A549 (cell line): Measurements from ENCODE around the gene GHR. TPM values are rescaled to one million over a fixed set of nuclear protein-coding genes. Genes with fewer than 3 reads are reported as not detected.

Source experiments
- ATAC-seq, 2 experiments: fragments of 200-7000 bp in 1 of 2; fragments of >200 bp in 1 of 2; cut with Nextera tagmentation in 1 of 2; cut with Tn5 transposase in 1 of 2; 3 replicates each; pipeline versions ENCODE4 v1.8.0 to v1.9.1; 2018 to 2020; ENCODE audit warnings: mild to moderate bottlenecking in 1 of 2, moderate library complexity in 1 of 2
- CTCF ChIA-PET: fragments of 300-600 bp; sonication (Branson Sonifier 250); formaldehyde crosslinking; extraction: SDS; loops from one replicate; lab custom pipeline; 2021; ENCODE audit warnings: antibody characterized with exemption, inconsistent platforms; lab: Yijun Ruan, JAX
- POLR2A ChIA-PET: fragments of 350-600 bp; formaldehyde crosslinking; extraction: SDS; loops from one replicate; lab custom pipeline; 2021; ENCODE audit warnings: antibody characterized with exemption, inconsistent platforms; lab: Yijun Ruan, JAX
- DNase-seq, 2 experiments: peaks; one replicate each; pipeline versions ENCODE4 v3.0.0 to v3.0.0-alpha.2; 2011 to 2016; ENCODE audit warnings: low read depth in 1 of 2, low spot score in 1 of 2
- FAIRE-seq: peaks from 2 replicates; lab custom pipeline; 2011; peaks lifted over from hg19 to GRCh38; lab: Jason Lieb, UNC
- H3K27ac ChIP-seq, 2 experiments: fragments of >200 bp; sonication (Bioruptor Twin); formaldehyde crosslinking; 3 replicates each; pipeline ENCODE4 v1.5.1; 2016 to 2017
- H3K4me1 ChIP-seq: fragments of >200 bp; sonication (Bioruptor Twin); formaldehyde crosslinking; 3 replicates; pipeline ENCODE4 v1.6.1; 2016
- H3K4me2 ChIP-seq: fragments of >200 bp; sonication (Bioruptor Twin); formaldehyde crosslinking; 3 replicates; pipeline ENCODE4 v1.6.1; 2016
- H3K4me3 ChIP-seq: fragments of >200 bp; sonication (Bioruptor Twin); formaldehyde crosslinking; 3 replicates; pipeline ENCODE4 v1.5.1; 2016
- H3K9me3 ChIP-seq: fragments of >200 bp; sonication (Bioruptor Twin); formaldehyde crosslinking; 3 replicates; pipeline ENCODE4 v1.6.1; 2016
- BHLHE40 ChIP-seq: IDR thresholded peaks from 2 replicates; pipeline ENCODE4 v1.6.1; 2012; ENCODE audit warnings: low read depth, low read length, inconsistent platforms
- CBX2 ChIP-seq: fragments of 200-600 bp; sonication (generic); IDR thresholded peaks from 2 replicates; pipeline ENCODE4 v1.6.1; 2016; ENCODE audit warnings: low read depth, mild to moderate bottlenecking, borderline replicate concordance
- CHD2 ChIP-seq: fragments of 150-350 bp; IDR thresholded peaks from 2 replicates; pipeline ENCODE4 v1.6.1; 2014; ENCODE audit warnings: low read length; ENCODE audit not compliant: partially characterized antibody
- GATA3 ChIP-seq: IDR thresholded peaks from 2 replicates; pipeline ENCODE4 v1.6.1; 2012; ENCODE audit warnings: borderline replicate concordance
- HDAC2 ChIP-seq: fragments of 200-600 bp; sonication (generic); IDR thresholded peaks from 2 replicates; pipeline ENCODE4 v1.6.1; 2016
- HEYL ChIP-seq: fragments of 250-450 bp; sonication (Bioruptor Pico); IDR thresholded peaks from 2 replicates; pipeline ENCODE4 v1.8.0; 2021; ENCODE audit warnings: mild to moderate bottlenecking, moderate library complexity
- HOXB13 ChIP-seq: fragments of 250-450 bp; sonication (Bioruptor Pico); IDR thresholded peaks from 2 replicates; pipeline ENCODE4 v1.5.0; 2020; ENCODE audit warnings: low read depth, mild to moderate bottlenecking, moderate library complexity
- JUN ChIP-seq, 2 experiments: fragments of >200 bp; sonication (Bioruptor Twin); formaldehyde crosslinking; IDR thresholded peaks; 2 replicates in 1 of 2; 3 replicates in 1 of 2; pipeline ENCODE4 v1.6.1; 2016 to 2017
- KDM1A ChIP-seq: fragments of 200-600 bp; sonication (generic); IDR thresholded peaks from 2 replicates; pipeline ENCODE4 v1.6.1; 2016; ENCODE audit warnings: low read depth, mild to moderate bottlenecking
- KDM5A ChIP-seq: fragments of 200-600 bp; sonication (generic); IDR thresholded peaks from 2 replicates; pipeline ENCODE4 v1.6.1; 2016; ENCODE audit warnings: antibody characterized with exemption, mild to moderate bottlenecking
- MAFK ChIP-seq: fragments of 450-650 bp; IDR thresholded peaks from 2 replicates; pipeline ENCODE4 v1.6.1; 2014; ENCODE audit not compliant: partially characterized antibody
- REST ChIP-seq: fragments of 200-600 bp; sonication (generic); IDR thresholded peaks from 2 replicates; pipeline ENCODE4 v1.6.1; 2016; ENCODE audit warnings: antibody characterized with exemption, mild to moderate bottlenecking, moderate library complexity
- RNF2 ChIP-seq: fragments of 200-600 bp; sonication (generic); IDR thresholded peaks from 2 replicates; pipeline ENCODE4 v1.6.1; 2016; ENCODE audit warnings: low read depth, mild to moderate bottlenecking, antibody characterized with exemption, moderate library complexity, borderline replicate concordance
- SMC3 ChIP-seq: fragments of >200 bp; sonication (Bioruptor Twin); formaldehyde crosslinking; IDR thresholded peaks from 3 replicates; pipeline ENCODE4 v1.6.1; 2018; ENCODE audit warnings: inconsistent platforms
- SREBF2 ChIP-seq: fragments of 450-650 bp; IDR thresholded peaks from 2 replicates; pipeline ENCODE4 v1.6.1; 2014; ENCODE audit warnings: mild to moderate bottlenecking, moderate library complexity
- WGBS: methylation state at CpG from one replicate; pipeline ENCODE4 v1.1.6; 2017; ENCODE audit errors: missing lambda C conversion rate; 5-methylcytosine and 5-hydroxymethylcytosine counted together
- polyA plus RNA-seq, 4 experiments: library from polyadenylated mRNA; depleted of rRNA in 3 of 4; stranded (reverse); fragments of >200 nt; fragmentation: RNase III in 1 of 4; extraction: RNeasy Plus Mini Kit Qiagen cat#74134 plus additional on column Dnase treatment in 1 of 4; gene quantifications; 2 replicates in 3 of 4; 3 replicates in 1 of 4; pipeline ENCODE4 v1.2.3, GENCODE V29; 2011 to 2017
- TF ChIP-seq, protein P1 (sequence below): IDR thresholded peaks from 2 replicates; pipeline ENCODE4 v1.6.1; 2012
- TF ChIP-seq, protein P2 (sequence below): fragments of >200 bp; sonication (Bioruptor Twin); formaldehyde crosslinking; IDR thresholded peaks from 3 replicates; pipeline ENCODE4 v1.5.1; 2016
- TF ChIP-seq, protein P3 (sequence below): fragments of 450-650 bp; IDR thresholded peaks from 2 replicates; pipeline ENCODE4 v1.6.1; 2014; ENCODE audit warnings: antibody characterized with exemption
- TF ChIP-seq, protein P4 (sequence below): fragments of >200 bp; sonication (Bioruptor Twin); formaldehyde crosslinking; IDR thresholded peaks from 2 replicates; pipeline ENCODE4 v1.6.1; 2016

GHR gene
- polyA plus RNA-seq, 2 of the 4 experiments (the other 2 are of a cell fraction), result 0.05 TPM; not detected in 1

DNA sequence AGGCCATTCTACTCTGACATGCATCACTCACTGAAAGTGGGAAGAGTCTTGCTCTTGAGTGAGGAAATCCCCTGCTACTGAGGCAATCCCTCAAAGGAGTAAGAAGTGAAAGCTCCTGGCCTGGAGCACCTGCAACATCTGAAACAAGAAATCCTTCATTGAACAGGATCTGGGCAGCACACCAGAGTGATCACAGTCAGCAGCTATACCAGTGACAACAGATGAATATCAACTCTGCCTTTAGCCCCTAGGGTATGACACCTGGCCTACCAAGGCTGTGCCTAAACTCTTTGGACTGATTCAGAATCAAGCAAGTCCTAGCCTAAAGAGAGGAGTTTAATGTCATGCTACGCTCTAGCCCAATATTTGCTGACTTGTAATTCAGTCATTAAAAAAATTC lies 177.2 kb downstream of the GHR start:
- Histone ChIP-seq H3K4me3 (no peak overlapping the region), H3K4me1 (no peaks in the 10 kb centered on the region), H3K9me3 (no peaks in the 10 kb centered on the region), H3K4me2 (no peak overlapping the region)
- FAIRE-seq (no peak), ATAC-seq (no peak)
- POLR2A ChIA-PET, result no interaction called here
- 58% methylated on average over 1 of the region's 1 CpG for WGBS
- TF ChIP-seq HDAC2, result no peak
- TF ChIP-seq, all 56 proteins: peak for 0
- DNase-seq, result no peak
- H3K27ac ChIP-seq, result no peak overlapping the region
- CTCF ChIA-PET, result interaction anchor here (0.7 to 1.6 kb wide), 2 partner anchors 15 to 18 kb away, joined by 3 to 5 read pairs; no protein-coding TSS in a partner anchor

- ChIA-PET CTCF (interaction anchor here (0.6 to 2.1 kb wide), 3 partner anchors 21 to 1682 kb away, joined by 3 to 7 read pairs (median 3); no protein-coding TSS in a partner anchor), POLR2A (no interaction called here)
- DNase-seq (no peak), ATAC-seq (no peak), FAIRE-seq (no peak)
- no peaks in the 10 kb centered on the region for H3K9me3 ChIP-seq
- H3K4me1 ChIP-seq, result no peaks in the 10 kb centered on the region
- H3K4me3 ChIP-seq, result no peak overlapping the region
- H3K4me2 ChIP-seq, result no peak overlapping the region
- no peak overlapping the region for H3K27ac ChIP-seq
- TF ChIP-seq, protein P1, sequence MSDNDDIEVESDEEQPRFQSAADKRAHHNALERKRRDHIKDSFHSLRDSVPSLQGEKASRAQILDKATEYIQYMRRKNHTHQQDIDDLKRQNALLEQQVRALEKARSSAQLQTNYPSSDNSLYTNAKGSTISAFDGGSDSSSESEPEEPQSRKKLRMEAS, result no peak
- TF ChIP-seq, protein P2, sequence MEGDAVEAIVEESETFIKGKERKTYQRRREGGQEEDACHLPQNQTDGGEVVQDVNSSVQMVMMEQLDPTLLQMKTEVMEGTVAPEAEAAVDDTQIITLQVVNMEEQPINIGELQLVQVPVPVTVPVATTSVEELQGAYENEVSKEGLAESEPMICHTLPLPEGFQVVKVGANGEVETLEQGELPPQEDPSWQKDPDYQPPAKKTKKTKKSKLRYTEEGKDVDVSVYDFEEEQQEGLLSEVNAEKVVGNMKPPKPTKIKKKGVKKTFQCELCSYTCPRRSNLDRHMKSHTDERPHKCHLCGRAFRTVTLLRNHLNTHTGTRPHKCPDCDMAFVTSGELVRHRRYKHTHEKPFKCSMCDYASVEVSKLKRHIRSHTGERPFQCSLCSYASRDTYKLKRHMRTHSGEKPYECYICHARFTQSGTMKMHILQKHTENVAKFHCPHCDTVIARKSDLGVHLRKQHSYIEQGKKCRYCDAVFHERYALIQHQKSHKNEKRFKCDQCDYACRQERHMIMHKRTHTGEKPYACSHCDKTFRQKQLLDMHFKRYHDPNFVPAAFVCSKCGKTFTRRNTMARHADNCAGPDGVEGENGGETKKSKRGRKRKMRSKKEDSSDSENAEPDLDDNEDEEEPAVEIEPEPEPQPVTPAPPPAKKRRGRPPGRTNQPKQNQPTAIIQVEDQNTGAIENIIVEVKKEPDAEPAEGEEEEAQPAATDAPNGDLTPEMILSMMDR, result no peak
- TF ChIP-seq RNF2 (no peak), GATA3 (no peak), JUN (IDR thresholded peaks at IDR 0.05) (no peak), CHD2 (no peak), SMC3 (no peak), BHLHE40 (no peak), HDAC2 (no peak), HOXB13 (no peak), SREBF2 (no peak), MAFK (no peak), KDM1A (no peak), KDM5A (no peak), HEYL (CRISPR knock-in tag) (no peak), CBX2 (no peak), REST (no peak)
- TF ChIP-seq, protein P3, sequence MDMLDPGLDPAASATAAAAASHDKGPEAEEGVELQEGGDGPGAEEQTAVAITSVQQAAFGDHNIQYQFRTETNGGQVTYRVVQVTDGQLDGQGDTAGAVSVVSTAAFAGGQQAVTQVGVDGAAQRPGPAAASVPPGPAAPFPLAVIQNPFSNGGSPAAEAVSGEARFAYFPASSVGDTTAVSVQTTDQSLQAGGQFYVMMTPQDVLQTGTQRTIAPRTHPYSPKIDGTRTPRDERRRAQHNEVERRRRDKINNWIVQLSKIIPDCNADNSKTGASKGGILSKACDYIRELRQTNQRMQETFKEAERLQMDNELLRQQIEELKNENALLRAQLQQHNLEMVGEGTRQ, result no peak
- TF ChIP-seq, protein P4, sequence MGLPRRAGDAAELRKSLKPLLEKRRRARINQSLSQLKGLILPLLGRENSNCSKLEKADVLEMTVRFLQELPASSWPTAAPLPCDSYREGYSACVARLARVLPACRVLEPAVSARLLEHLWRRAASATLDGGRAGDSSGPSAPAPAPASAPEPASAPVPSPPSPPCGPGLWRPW, result no peak
Observed at GRCh38 chr5:42604171-42604711, 181.0 kb downstream of the GHR start.
